ENCODE results near the gene GJA10. TPM values are rescaled to one million over a fixed set of nuclear protein-coding genes. Genes with fewer than 3 reads are reported as not detected.
"Not testable (repeated sequence)": the region's sequence is repeated elsewhere in the genome, so short reads cannot be mapped to it uniquely, and the experiment has no call there.

Gene GJA10
- 0.07 TPM for polyA plus RNA-seq (2013, experiment 1 of 2)
- not detected for polyA plus RNA-seq (2013, experiment 2 of 2)

GRCh38 chr6:89894169-89894568 is at the start of gene GJA10:
Gene GJA10 (plus strand): TSS chr6:89894469. CDS start chr6:89894469, 0 bp downstream.
- no peak within 1 kb of the TSS for H3K9ac ChIP-seq (ENCODE audit: low read length)
- H3K56ac ChIP-seq (ENCODE audit: low read length), result no peak within 1 kb of the TSS
- H3K79me2 ChIP-seq (ENCODE audit: control insufficient read depth, insufficient read depth, low read length), result no peaks in the 10 kb centered on the region
- no CpG with 5 or more reads among the region's 1 CpG for WGBS (ENCODE audit: extremely low coverage, insufficient coverage, low lambda C conversion rate)
- H4K8ac ChIP-seq (ENCODE audit: low read depth, low read length), result no peak within 1 kb of the TSS
- no peak within 1 kb of the TSS for H3K18ac ChIP-seq (ENCODE audit: low read length)
- no peak within 1 kb of the TSS for H2BK120ac ChIP-seq (ENCODE audit: low read depth, low read length)
- H4K5ac ChIP-seq (ENCODE audit: low read length), result no peak within 1 kb of the TSS
- no peak within 1 kb of the TSS for H3K23ac ChIP-seq (ENCODE audit: low read length)
- H3K4me2 ChIP-seq (ENCODE audit: low read length), result no peak within 1 kb of the TSS
- no peaks in the 10 kb centered on the region for H3K36me3 ChIP-seq (ENCODE audit: control insufficient read depth, insufficient read depth, low read length)
- DNase-seq, result no peak
- H3K4me3 ChIP-seq (ENCODE audit: low read length), result no peak within 1 kb of the TSS
- H3K79me1 ChIP-seq (ENCODE audit: low read length), result no peaks in the 10 kb centered on the region
- no peak within 1 kb of the TSS for H2BK15ac ChIP-seq (replicated peaks; ENCODE audit: low read depth)
- H2BK5ac ChIP-seq (ENCODE audit: low read length), result no peak within 1 kb of the TSS
- H2AK5ac ChIP-seq (ENCODE audit: low read length), result no peak within 1 kb of the TSS
- H3K27me3 ChIP-seq (ENCODE audit: insufficient read depth, low read length, poor library complexity), result no peaks in the 10 kb centered on the region
- H3K4ac ChIP-seq (ENCODE audit: low read depth, low read length), result no peak within 1 kb of the TSS
- H3K27ac ChIP-seq (ENCODE audit: low read depth, low read length), result no peak within 1 kb of the TSS
- peaks cover 2% of the 10 kb centered on the region for H3K4me1 ChIP-seq (ENCODE audit: control insufficient read depth, low read depth, low read length)

DNA sequence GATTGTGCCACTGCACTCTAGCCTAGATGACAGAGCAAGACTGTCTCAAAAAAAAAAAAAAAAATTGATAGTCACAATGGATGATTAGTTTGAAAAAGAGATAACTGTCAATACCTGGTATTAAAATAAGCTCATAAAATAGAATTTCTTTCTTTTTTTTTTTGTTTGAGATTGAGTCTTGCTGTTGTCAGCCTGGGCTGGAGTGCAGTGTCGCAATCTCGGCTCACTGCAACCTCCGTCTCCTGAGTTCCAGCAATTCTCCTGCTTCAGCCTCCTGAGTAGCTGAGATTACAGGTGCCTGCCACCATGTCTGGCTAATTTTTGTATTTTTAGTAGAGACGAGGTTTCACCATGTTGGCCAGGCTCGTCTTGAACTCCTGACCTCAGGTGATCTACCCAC is 46.8 kb upstream of the GJA10 start:
- no CpG with 5 or more reads among the region's 5 CpGs for WGBS (ENCODE audit: extremely low coverage, insufficient coverage, low lambda C conversion rate)
- H2BK5ac ChIP-seq (ENCODE audit: low read length); H2AK5ac ChIP-seq (ENCODE audit: low read length); H3K4me2 ChIP-seq (ENCODE audit: low read length); H3K4me3 ChIP-seq (ENCODE audit: low read length); H3K18ac ChIP-seq (ENCODE audit: low read length); H3K27ac ChIP-seq (ENCODE audit: low read depth, low read length); H3K4ac ChIP-seq (ENCODE audit: low read depth, low read length); DNase-seq; H3K9ac ChIP-seq (ENCODE audit: low read length); H3K36me3 ChIP-seq (ENCODE audit: control insufficient read depth, insufficient read depth, low read length); H3K56ac ChIP-seq (ENCODE audit: low read length); H2BK120ac ChIP-seq (ENCODE audit: low read depth, low read length); H4K8ac ChIP-seq (ENCODE audit: low read depth, low read length); H3K27me3 ChIP-seq (ENCODE audit: insufficient read depth, low read length, poor library complexity); H3K23ac ChIP-seq (ENCODE audit: low read length); H4K5ac ChIP-seq (ENCODE audit: low read length); H3K4me1 ChIP-seq (ENCODE audit: control insufficient read depth, low read depth, low read length); H3K79me1 ChIP-seq (ENCODE audit: low read length); H2BK15ac ChIP-seq (replicated peaks; ENCODE audit: low read depth): not testable (repeated sequence)
- peaks cover 11% of the 10 kb centered on the region for H3K79me2 ChIP-seq (ENCODE audit: control insufficient read depth, insufficient read depth, low read length)

DNA sequence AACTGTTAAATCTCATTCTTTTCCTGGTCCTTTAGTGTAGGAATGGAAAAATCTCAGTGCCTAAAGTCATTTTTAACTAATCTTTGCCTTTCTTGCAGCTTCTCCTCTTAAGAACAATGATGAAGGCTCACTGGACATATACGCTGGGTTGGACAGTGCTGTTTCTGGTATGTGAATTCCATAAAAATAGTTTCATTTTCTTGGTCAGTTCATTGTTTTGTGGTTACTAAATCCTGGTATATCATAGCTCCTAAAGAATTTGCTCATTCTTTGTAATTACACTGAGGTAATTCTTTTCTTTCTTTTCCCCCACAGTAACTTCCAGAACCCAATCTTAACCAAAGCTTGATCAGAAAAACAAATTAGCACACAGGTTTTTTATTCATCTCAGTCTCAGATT is 41.2 kb upstream of the GJA10 start:
- Histone ChIP-seq H2AK5ac (ENCODE audit: low read length) (no peak overlapping the region), H3K18ac (ENCODE audit: low read length) (no peak overlapping the region), H3K36me3 (ENCODE audit: control insufficient read depth, insufficient read depth, low read length) (no peaks in the 10 kb centered on the region), H3K27ac (ENCODE audit: low read depth, low read length) (no peak overlapping the region), H3K23ac (ENCODE audit: low read length) (no peak overlapping the region), H4K8ac (ENCODE audit: low read depth, low read length) (no peak overlapping the region), H3K79me1 (ENCODE audit: low read length) (peaks cover 4% of the 10 kb centered on the region), H3K79me2 (ENCODE audit: control insufficient read depth, insufficient read depth, low read length) (peaks cover 4% of the 10 kb centered on the region), H3K4me1 (ENCODE audit: control insufficient read depth, low read depth, low read length) (no peaks in the 10 kb centered on the region), H3K56ac (ENCODE audit: low read length) (no peak overlapping the region), H3K27me3 (ENCODE audit: insufficient read depth, low read length, poor library complexity) (no peaks in the 10 kb centered on the region), H3K9ac (ENCODE audit: low read length) (no peak overlapping the region), H3K4me3 (ENCODE audit: low read length) (no peak overlapping the region), H3K4ac (ENCODE audit: low read depth, low read length) (no peak overlapping the region), H2BK15ac (replicated peaks; ENCODE audit: low read depth) (no peak overlapping the region), H2BK120ac (ENCODE audit: low read depth, low read length) (no peak overlapping the region), H4K5ac (ENCODE audit: low read length) (no peak overlapping the region), H3K4me2 (ENCODE audit: low read length) (no peak overlapping the region), H2BK5ac (ENCODE audit: low read length) (no peak overlapping the region)
- WGBS (ENCODE audit: extremely low coverage, insufficient coverage, low lambda C conversion rate), result no CpG with 5 or more reads among the region's 1 CpG
- DNase-seq, result no peak

GRCh38 chr6:89858041-89858440 is 36.2 kb upstream of the GJA10 start:
- no peaks in the 10 kb centered on the region for H3K79me1 ChIP-seq (ENCODE audit: low read length)
- H3K4me2 ChIP-seq (ENCODE audit: low read length), result no peak overlapping the region
- H3K79me2 ChIP-seq (ENCODE audit: control insufficient read depth, insufficient read depth, low read length), result no peaks in the 10 kb centered on the region
- no peak overlapping the region for H3K4ac ChIP-seq (ENCODE audit: low read depth, low read length)
- no peak overlapping the region for H4K8ac ChIP-seq (ENCODE audit: low read depth, low read length)
- H3K27me3 ChIP-seq (ENCODE audit: insufficient read depth, low read length, poor library complexity), result no peaks in the 10 kb centered on the region
- H3K27ac ChIP-seq (ENCODE audit: low read depth, low read length), result no peak overlapping the region
- no peak overlapping the region for H3K23ac ChIP-seq (ENCODE audit: low read length)
- no peak overlapping the region for H3K9ac ChIP-seq (ENCODE audit: low read length)
- WGBS (ENCODE audit: extremely low coverage, insufficient coverage, low lambda C conversion rate), result no CpG with 5 or more reads among the region's 1 CpG
- H3K36me3 ChIP-seq (ENCODE audit: control insufficient read depth, insufficient read depth, low read length), result peaks cover 1% of the 10 kb centered on the region
- H2BK5ac ChIP-seq (ENCODE audit: low read length), result no peak overlapping the region
- no peak overlapping the region for H2BK120ac ChIP-seq (ENCODE audit: low read depth, low read length)
- H3K56ac ChIP-seq (ENCODE audit: low read length), result no peak overlapping the region
- no peak overlapping the region for H2AK5ac ChIP-seq (ENCODE audit: low read length)
- H4K5ac ChIP-seq (ENCODE audit: low read length), result no peak overlapping the region
- no peak overlapping the region for H3K4me3 ChIP-seq (ENCODE audit: low read length)
- H3K4me1 ChIP-seq (ENCODE audit: control insufficient read depth, low read depth, low read length), result no peaks in the 10 kb centered on the region
- H2BK15ac ChIP-seq (replicated peaks; ENCODE audit: low read depth), result no peak overlapping the region
- no peak for DNase-seq
- no peak overlapping the region for H3K18ac ChIP-seq (ENCODE audit: low read length)

GRCh38 chr6:89859744-89860143 is 34.5 kb upstream of the GJA10 start:
- H4K5ac ChIP-seq (ENCODE audit: low read length), result no peak overlapping the region
- H3K79me2 ChIP-seq (ENCODE audit: control insufficient read depth, insufficient read depth, low read length), result no peaks in the 10 kb centered on the region
- DNase-seq, result no peak
- no peak overlapping the region for H3K56ac ChIP-seq (ENCODE audit: low read length)
- WGBS (ENCODE audit: extremely low coverage, insufficient coverage, low lambda C conversion rate), result no CpG with 5 or more reads among the region's 4 CpGs
- H3K79me1 ChIP-seq (ENCODE audit: low read length), result no peaks in the 10 kb centered on the region
- H2BK5ac ChIP-seq (ENCODE audit: low read length), result no peak overlapping the region
- H4K8ac ChIP-seq (ENCODE audit: low read depth, low read length), result no peak overlapping the region
- H3K36me3 ChIP-seq (ENCODE audit: control insufficient read depth, insufficient read depth, low read length), result peaks cover 1% of the 10 kb centered on the region
- no peak overlapping the region for H3K9ac ChIP-seq (ENCODE audit: low read length)
- H3K18ac ChIP-seq (ENCODE audit: low read length), result no peak overlapping the region
- H3K4me2 ChIP-seq (ENCODE audit: low read length), result no peak overlapping the region
- H3K4me3 ChIP-seq (ENCODE audit: low read length), result no peak overlapping the region
- H2BK15ac ChIP-seq (replicated peaks; ENCODE audit: low read depth), result no peak overlapping the region
- H3K27ac ChIP-seq (ENCODE audit: low read depth, low read length), result no peak overlapping the region
- H3K4me1 ChIP-seq (ENCODE audit: control insufficient read depth, low read depth, low read length), result no peaks in the 10 kb centered on the region
- H2AK5ac ChIP-seq (ENCODE audit: low read length), result no peak overlapping the region
- no peaks in the 10 kb centered on the region for H3K27me3 ChIP-seq (ENCODE audit: insufficient read depth, low read length, poor library complexity)
- no peak overlapping the region for H2BK120ac ChIP-seq (ENCODE audit: low read depth, low read length)
- H3K23ac ChIP-seq (ENCODE audit: low read length), result no peak overlapping the region
- H3K4ac ChIP-seq (ENCODE audit: low read depth, low read length), result no peak overlapping the region

- Histone ChIP-seq H4K5ac (ENCODE audit: low read length) (no peak overlapping the region), H3K4me3 (ENCODE audit: low read length) (no peak overlapping the region), H2BK120ac (ENCODE audit: low read depth, low read length) (no peak overlapping the region), H3K9ac (ENCODE audit: low read length) (no peak overlapping the region), H3K27me3 (ENCODE audit: insufficient read depth, low read length, poor library complexity) (no peaks in the 10 kb centered on the region), H3K4ac (ENCODE audit: low read depth, low read length) (no peak overlapping the region), H2BK5ac (ENCODE audit: low read length) (no peak overlapping the region), H3K27ac (ENCODE audit: low read depth, low read length) (no peak overlapping the region), H3K18ac (ENCODE audit: low read length) (no peak overlapping the region), H3K56ac (ENCODE audit: low read length) (no peak overlapping the region), H2AK5ac (ENCODE audit: low read length) (no peak overlapping the region), H3K36me3 (ENCODE audit: control insufficient read depth, insufficient read depth, low read length) (peaks cover 3% of the 10 kb centered on the region), H3K79me2 (ENCODE audit: control insufficient read depth, insufficient read depth, low read length) (no peaks in the 10 kb centered on the region), H3K79me1 (ENCODE audit: low read length) (no peaks in the 10 kb centered on the region), H2BK15ac (replicated peaks; ENCODE audit: low read depth) (no peak overlapping the region), H4K8ac (ENCODE audit: low read depth, low read length) (no peak overlapping the region), H3K23ac (ENCODE audit: low read length) (no peak overlapping the region), H3K4me2 (ENCODE audit: low read length) (no peak overlapping the region), H3K4me1 (ENCODE audit: control insufficient read depth, low read depth, low read length) (no peaks in the 10 kb centered on the region)
- WGBS (ENCODE audit: extremely low coverage, insufficient coverage, low lambda C conversion rate), result no CpG with 5 or more reads among the region's 5 CpGs
- DNase-seq, result no peak
Measured at GRCh38 chr6:89862273-89862672, 32.0 kb upstream of the GJA10 start.
